K562 (cell line): ENCODE measurements around the gene ARHGDIA. TPM values are rescaled to one million over a fixed set of nuclear protein-coding genes. Genes with fewer than 3 reads are reported as not detected.

Experiments
- CHD1 ChIP-seq: fragments of 200-600 bp; sonication (generic); IDR thresholded peaks from one replicate; pipeline ENCODE4 v1.6.1; 2012; ENCODE audit warnings: mild to moderate bottlenecking, moderate library complexity, low read length, inconsistent platforms
- CHD7 ChIP-seq: fragments of 200-600 bp; sonication (generic); IDR thresholded peaks from one replicate; pipeline ENCODE4 v1.6.1; 2012; ENCODE audit warnings: mild to moderate bottlenecking, low read depth, low read length, inconsistent platforms
- CXXC5 ChIP-seq: fragments of 250-450 bp; sonication (Bioruptor Pico); IDR thresholded peaks from 2 replicates; pipeline ENCODE4 v1.8.0; 2022; ENCODE audit warnings: inconsistent platforms, mild to moderate bottlenecking, moderate library complexity
- ESRRA ChIP-seq: fragments of 450-650 bp; IDR thresholded peaks from 2 replicates; pipeline ENCODE4 v1.6.1; 2014; ENCODE audit warnings: low read depth, mild to moderate bottlenecking, moderate library complexity, borderline replicate concordance
- ETV5 ChIP-seq: sonication (generic); formaldehyde crosslinking; IDR thresholded peaks from 2 replicates; pipeline ENCODE4 v1.4.0; 2020; ENCODE audit warnings: low read depth, mild to moderate bottlenecking, missing genetic modification reagents
- FOXP1 ChIP-seq: sonication (generic); formaldehyde crosslinking; IDR thresholded peaks from 2 replicates; pipeline ENCODE4 v1.8.0; 2022; ENCODE audit warnings: mild to moderate bottlenecking, missing genetic modification reagents
- HNRNPK ChIP-seq: fragments of 200-400 bp; formaldehyde crosslinking; IDR thresholded peaks from one replicate; pipeline ENCODE4 v1.6.1; 2018; ENCODE audit warnings: mild to moderate bottlenecking, low read depth, low read length; ENCODE audit not compliant: poor library complexity, severe bottlenecking
- NBN ChIP-seq: fragments of 450-650 bp; IDR thresholded peaks from 2 replicates; pipeline ENCODE4 v1.6.1; 2016; ENCODE audit warnings: low read depth, mild to moderate bottlenecking
- NKRF ChIP-seq: fragments of 450-650 bp; IDR thresholded peaks from 2 replicates; pipeline ENCODE4 v1.6.1; 2016; ENCODE audit warnings: borderline replicate concordance
- TAF9B ChIP-seq: fragments of 450-650 bp; IDR thresholded peaks from 2 replicates; pipeline ENCODE4 v1.6.1; 2018; ENCODE audit warnings: mild to moderate bottlenecking; ENCODE audit not compliant: partially characterized antibody
- TCF3 ChIP-seq: sonication (generic); formaldehyde crosslinking; IDR thresholded peaks from 2 replicates; pipeline ENCODE4 v1.4.0; 2020; ENCODE audit warnings: mild to moderate bottlenecking, missing genetic modification reagents
- TRIM28 ChIP-seq: fragments of 450-650 bp; IDR thresholded peaks from 2 replicates; pipeline ENCODE4 v1.6.1; 2017
- ZNF511 ChIP-seq: sonication (generic); formaldehyde crosslinking; IDR thresholded peaks from 2 replicates; pipeline ENCODE4 v1.8.0; 2022; ENCODE audit warnings: mild to moderate bottlenecking, missing genetic modification reagents
- polyA plus RNA-seq, 8 experiments: library from polyadenylated mRNA; depleted of rRNA in 4 of 8; stranded (reverse) in 5 of 8; unstranded in 3 of 8; fragments of >200 nt; fragmentation: Nextera tagmentation in 2 of 8; fragmentation: Illumina TruSeq in 1 of 8; extraction: Ambion mirVana in 2 of 8; extraction: Trizol in 1 of 8; gene quantifications; 2 replicates each; pipeline versions ENCODE4 v1.2.1 to v1.2.3, GENCODE V29; 2011 to 2014; ENCODE audit warnings: inconsistent platforms in 1 of 8, missing spikeins in 1 of 8
- total RNA-seq, 7 experiments: library from RNA; depleted of rRNA in 6 of 7; stranded (reverse); fragments of >200 nt in 6 of 7; fragmentation: Illumina TruSeq in 2 of 7; extraction: Trizol in 2 of 7; gene quantifications; 2 replicates each; pipeline versions ENCODE4 v1.2.1 to v1.2.3, GENCODE V29; 2011 to 2021; ENCODE audit warnings: low replicate concordance in 1 of 7

ARHGDIA gene
- total and polyA plus RNA-seq, 9 of the 15 experiments (the other 6 are each of a cell fraction or from before 2014, with no cell fraction given) = 9.6 to 340 (median 97.6) TPM

- TF ChIP-seq TRIM28 = no peak
- peak; percentile 55 for TF ChIP-seq CXXC5 (CRISPR knock-in tag)
- peak; percentile 56; the same call in 1 of the 2 replicates for TF ChIP-seq NKRF
- no peak for TF ChIP-seq NBN
- peak; percentile 55 for TF ChIP-seq TCF3
- TF ChIP-seq HNRNPK = no peak
- TF ChIP-seq ETV5 = 0 out of 2 replicates have a peak, but pooled peaks have one; percentile 17
- peak; percentile 52; the same call in 1 of the 2 replicates for TF ChIP-seq ZNF511 (CRISPR knock-in tag)
- TF ChIP-seq TAF9B = no peak
- peak; percentile 95 for TF ChIP-seq CHD1
- no peak for TF ChIP-seq CHD7
- no peak for TF ChIP-seq ESRRA
- 0 out of 2 replicates have a peak, but pooled peaks have one; percentile 6 for TF ChIP-seq FOXP1 (CRISPR knock-in tag)
Measured at GRCh38 chr17:81858967-81859905, 11.9 kb downstream of the ARHGDIA start (continued).
